ENCODE data around the gene POLR1A.

The POLR1A gene

GRCh38 chr2:86064006-86064405 is 41.7 kb downstream of the POLR1A start:
- no peak for DNase-seq (ENCODE audit: low spot score)

- DNase-seq (ENCODE audit: low spot score): no peak
Observed at GRCh38 chr2:86062043-86062442, 43.6 kb downstream of the POLR1A start.

GRCh38 chr2:86056590-86057331 is 48.9 kb downstream of the POLR1A start:
- no peak for DNase-seq (ENCODE audit: low spot score)

- DNase-seq (ENCODE audit: low spot score): no peak
Observed at GRCh38 chr2:86055314-86055713, 50.4 kb downstream of the POLR1A start.

- no peak for DNase-seq (ENCODE audit: low spot score)
Observed at GRCh38 chr2:86054535-86055082, 51.1 kb downstream of the POLR1A start.

- DNase-seq (ENCODE audit: low spot score): no peak
Observed at GRCh38 chr2:86053166-86053565, 52.5 kb downstream of the POLR1A start.

- no peak for DNase-seq (ENCODE audit: low spot score)
Observed at GRCh38 chr2:86052676-86053075, 53.0 kb downstream of the POLR1A start.

- no peak for DNase-seq (ENCODE audit: low spot score)
Observed at GRCh38 chr2:86052265-86052664, 53.4 kb downstream of the POLR1A start.

GRCh38 chr2:86050301-86050700 is 55.4 kb downstream of the POLR1A start:
- DNase-seq (ENCODE audit: low spot score): no peak

GRCh38 chr2:86049529-86049928 is 56.2 kb downstream of the POLR1A start:
- DNase-seq (ENCODE audit: low spot score): no peak

- no peak for DNase-seq (ENCODE audit: low spot score)
Observed at GRCh38 chr2:86048888-86049287, 56.8 kb downstream of the POLR1A start.

GRCh38 chr2:86048383-86048701 is 57.3 kb downstream of the POLR1A start:
- no peak for DNase-seq (ENCODE audit: low spot score)

- DNase-seq (ENCODE audit: low spot score): no peak
Observed at GRCh38 chr2:86047575-86048382, 57.9 kb downstream of the POLR1A start.

- no peak for DNase-seq (ENCODE audit: low spot score)
Observed at GRCh38 chr2:86045541-86045940, 60.1 kb downstream of the POLR1A start.

- DNase-seq (ENCODE audit: low spot score): no peak
Observed at GRCh38 chr2:86044614-86045013, 61.1 kb downstream of the POLR1A start.

- DNase-seq (ENCODE audit: low spot score): no peak
Observed at GRCh38 chr2:86044045-86044444, 61.6 kb downstream of the POLR1A start.

GRCh38 chr2:86042256-86043168 is 63.2 kb downstream of the POLR1A start:
- DNase-seq (ENCODE audit: low spot score): no peak

- no peak for DNase-seq (ENCODE audit: low spot score)
Observed at GRCh38 chr2:86039963-86040655, 65.6 kb downstream of the POLR1A start.

- no peak for DNase-seq (ENCODE audit: low spot score)
Observed at GRCh38 chr2:86039178-86039962, 66.3 kb downstream of the POLR1A start.

- no peak for DNase-seq (ENCODE audit: low spot score)
Observed at GRCh38 chr2:86038291-86039081, 67.2 kb downstream of the POLR1A start.

All from putamen (tissue), 1 donor.